ENCODE data around the gene RAP1A.

Gene RAP1A

GRCh38 chr1:111619635-111620440 lies at the start of gene RAP1A:
Gene RAP1A, plus strand, starts transcription at chr1:111619789. Its CDS starts 71,572 bp downstream, at chr1:111691361.
- peaks cover 16 to 33% of the 10 kb centered on the region in 2 donors for H3K4me1 ChIP-seq (ENCODE audit: control insufficient read depth in 1 of 2, insufficient read depth in 2 of 2, low read length in 2 of 2)

DNA sequence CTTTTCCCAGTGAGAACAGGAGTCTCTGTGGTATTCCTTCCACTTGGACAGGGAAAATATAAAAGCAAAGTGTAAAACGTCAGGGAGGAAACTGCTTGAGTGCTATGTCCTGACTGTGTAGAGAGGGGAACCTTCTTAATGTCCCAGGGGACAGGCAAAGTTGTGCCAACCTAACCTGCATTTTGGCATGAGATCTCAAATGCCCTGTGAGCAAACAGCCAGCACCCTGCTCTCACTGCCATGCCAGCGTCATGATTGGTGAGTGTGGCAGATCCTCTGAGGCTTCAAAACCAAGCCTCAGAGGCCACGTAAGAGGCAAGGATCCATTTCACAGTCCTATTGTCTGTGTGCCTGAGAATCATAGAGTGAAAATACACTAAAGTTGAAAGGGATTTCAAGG lies 49.7 kb upstream of the RAP1A start:
- Histone ChIP-seq H3K27me3 (ENCODE audit: low read depth, low read length) (no peaks in the 10 kb centered on the region), H3K9me3 (ENCODE audit: control insufficient read depth in 1 of 2, low read length in 2 of 2) (no peaks in the 10 kb centered on the region), H3K36me3 (ENCODE audit: control insufficient read depth in 1 of 2, insufficient read depth in 2 of 2, low read length in 2 of 2) (no peaks in the 10 kb centered on the region), H3K4me3 (ENCODE audit: low read depth in 1 of 2, low read length in 2 of 2) (no peak overlapping the region), H3K27ac (ENCODE audit: low read length) (no peak overlapping the region), H3K4me1 (ENCODE audit: control insufficient read depth in 1 of 2, insufficient read depth in 2 of 2, low read length in 2 of 2) (peaks cover 0 to 17% of the 10 kb centered on the region in 2 donors)

More at GRCh38 chr1:111619635-111620440, at the start of gene RAP1A:
- Histone ChIP-seq H3K27me3 (ENCODE audit: low read depth, low read length) (no peaks in the 10 kb centered on the region), H3K27ac (ENCODE audit: low read length) (peak within 1 kb of the TSS; percentile 99), H3K4me3 (ENCODE audit: low read depth in 1 of 2, low read length in 2 of 2) (peak within 1 kb of the TSS; percentile 85 to 100), H3K36me3 (ENCODE audit: control insufficient read depth in 1 of 2, insufficient read depth in 2 of 2, low read length in 2 of 2) (peaks cover 0 to 4% of the 10 kb centered on the region in 2 donors), H3K9me3 (ENCODE audit: control insufficient read depth in 1 of 2, low read length in 2 of 2) (no peaks in the 10 kb centered on the region)

DNA sequence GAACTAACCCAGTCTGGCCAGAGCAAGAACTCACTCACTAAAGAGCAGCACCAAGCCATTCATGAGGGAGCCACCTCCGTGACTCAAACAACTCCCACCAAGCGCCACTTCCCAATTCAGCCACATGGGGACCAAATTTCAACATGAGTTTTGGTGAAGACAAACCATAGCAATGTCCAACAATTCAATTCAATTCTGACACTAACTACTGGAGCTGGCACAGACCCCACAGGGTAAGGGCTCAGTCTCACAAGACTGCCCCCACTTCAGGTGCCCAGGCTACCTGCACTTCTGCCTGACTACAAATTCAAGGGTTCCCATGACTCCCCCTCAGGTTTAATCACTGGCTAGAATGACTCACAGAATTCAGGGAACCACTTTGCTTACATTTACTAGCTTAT lies 48.8 kb upstream of the RAP1A start:
- Histone ChIP-seq H3K27me3 (ENCODE audit: low read depth, low read length) (no peaks in the 10 kb centered on the region), H3K4me1 (ENCODE audit: control insufficient read depth in 1 of 2, insufficient read depth in 2 of 2, low read length in 2 of 2) (peaks cover 0 to 17% of the 10 kb centered on the region in 2 donors), H3K9me3 (ENCODE audit: control insufficient read depth in 1 of 2, low read length in 2 of 2) (no peaks in the 10 kb centered on the region), H3K36me3 (ENCODE audit: control insufficient read depth in 1 of 2, insufficient read depth in 2 of 2, low read length in 2 of 2) (no peaks in the 10 kb centered on the region), H3K27ac (ENCODE audit: low read length) (no peak overlapping the region), H3K4me3 (ENCODE audit: low read depth in 1 of 2, low read length in 2 of 2) (no peak overlapping the region)

DNA sequence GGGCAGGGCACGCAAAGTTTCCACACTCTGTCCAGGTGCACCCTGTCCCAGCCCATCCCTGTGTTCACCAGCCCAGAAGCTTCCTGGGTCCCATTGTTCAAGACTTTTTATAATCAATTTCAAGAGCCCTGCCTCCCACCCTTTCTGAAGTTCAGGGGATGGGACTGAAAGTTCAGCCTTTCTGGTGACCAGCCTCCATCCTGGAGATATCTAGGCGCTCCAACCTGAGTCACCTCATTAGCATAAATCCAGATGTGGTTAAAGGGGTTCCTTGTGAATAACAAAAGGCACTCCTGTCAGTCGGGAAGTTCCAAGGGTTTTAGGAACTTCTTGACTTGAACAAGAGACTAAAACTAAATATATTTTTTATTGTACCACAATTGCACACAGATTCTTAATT lies 48.4 kb upstream of the RAP1A start:
- no peaks in the 10 kb centered on the region for H3K27me3 ChIP-seq (ENCODE audit: low read depth, low read length)

GRCh38 chr1:111571987-111572386 lies 47.6 kb upstream of the RAP1A start:
- Histone ChIP-seq H3K36me3 (ENCODE audit: control insufficient read depth in 1 of 2, insufficient read depth in 2 of 2, low read length in 2 of 2) (no peaks in the 10 kb centered on the region), H3K9me3 (ENCODE audit: control insufficient read depth in 1 of 2, low read length in 2 of 2) (no peaks in the 10 kb centered on the region), H3K4me3 (ENCODE audit: low read depth in 1 of 2, low read length in 2 of 2) (no peak overlapping the region), H3K27me3 (ENCODE audit: low read depth, low read length) (no peaks in the 10 kb centered on the region), H3K4me1 (ENCODE audit: control insufficient read depth in 1 of 2, insufficient read depth in 2 of 2, low read length in 2 of 2) (peaks cover 0 to 17% of the 10 kb centered on the region in 2 donors), H3K27ac (ENCODE audit: low read length) (no peak overlapping the region)

More for the DNA sequence above, 48.4 kb upstream of the RAP1A start:
- Histone ChIP-seq H3K36me3 (ENCODE audit: control insufficient read depth in 1 of 2, insufficient read depth in 2 of 2, low read length in 2 of 2) (no peaks in the 10 kb centered on the region), H3K4me3 (ENCODE audit: low read depth in 1 of 2, low read length in 2 of 2) (no peak overlapping the region), H3K9me3 (ENCODE audit: control insufficient read depth in 1 of 2, low read length in 2 of 2) (no peaks in the 10 kb centered on the region), H3K4me1 (ENCODE audit: control insufficient read depth in 1 of 2, insufficient read depth in 2 of 2, low read length in 2 of 2) (peaks cover 0 to 17% of the 10 kb centered on the region in 2 donors), H3K27ac (ENCODE audit: low read length) (no peak overlapping the region)

- H3K36me3 ChIP-seq (ENCODE audit: control insufficient read depth in 1 of 2, insufficient read depth in 2 of 2, low read length in 2 of 2), result no peaks in the 10 kb centered on the region
- H3K27me3 ChIP-seq (ENCODE audit: low read depth, low read length), result no peaks in the 10 kb centered on the region
- no peaks in the 10 kb centered on the region for H3K9me3 ChIP-seq (ENCODE audit: control insufficient read depth in 1 of 2, low read length in 2 of 2)
- peaks cover 4 to 20% of the 10 kb centered on the region in 2 donors for H3K4me1 ChIP-seq (ENCODE audit: control insufficient read depth in 1 of 2, insufficient read depth in 2 of 2, low read length in 2 of 2)
- H3K4me3 ChIP-seq (ENCODE audit: low read depth in 1 of 2, low read length in 2 of 2), result no peak overlapping the region
- H3K27ac ChIP-seq (ENCODE audit: low read length), result no peak overlapping the region
These were observed 43.0 kb upstream of the RAP1A start for GRCh38 chr1:111576547-111576946.

- Histone ChIP-seq H3K27me3 (ENCODE audit: low read depth, low read length) (no peaks in the 10 kb centered on the region), H3K9me3 (ENCODE audit: control insufficient read depth in 1 of 2, low read length in 2 of 2) (no peaks in the 10 kb centered on the region)
These were observed 41.8 kb upstream of the RAP1A start for GRCh38 chr1:111577814-111578213.

DNA sequence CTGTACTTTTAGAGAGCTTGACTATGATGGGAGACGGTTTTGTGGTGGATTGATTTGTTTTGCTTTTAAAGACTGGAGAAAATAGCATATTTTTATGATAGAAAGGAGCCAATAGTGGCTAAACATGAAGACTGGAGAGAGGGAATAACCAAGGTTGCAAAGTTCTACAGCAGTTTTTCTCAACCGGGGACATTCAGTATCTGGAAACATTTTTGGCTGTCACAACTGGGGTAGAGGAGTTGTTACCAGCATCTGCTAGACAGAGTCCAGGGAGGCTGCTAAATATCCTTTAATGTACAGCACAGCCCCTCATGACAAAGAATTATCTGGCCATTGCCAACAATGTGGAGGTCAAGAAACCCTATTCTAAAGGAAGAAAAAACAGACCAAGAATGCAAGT lies 38.4 kb upstream of the RAP1A start:
- Histone ChIP-seq H3K4me1 (ENCODE audit: control insufficient read depth in 1 of 2, insufficient read depth in 2 of 2, low read length in 2 of 2) (peaks cover 4 to 21% of the 10 kb centered on the region in 2 donors), H3K9me3 (ENCODE audit: control insufficient read depth in 1 of 2, low read length in 2 of 2) (no peaks in the 10 kb centered on the region), H3K27me3 (ENCODE audit: low read depth, low read length) (no peaks in the 10 kb centered on the region), H3K36me3 (ENCODE audit: control insufficient read depth in 1 of 2, insufficient read depth in 2 of 2, low read length in 2 of 2) (no peaks in the 10 kb centered on the region), H3K4me3 (ENCODE audit: low read depth in 1 of 2, low read length in 2 of 2) (no peak overlapping the region), H3K27ac (ENCODE audit: low read length) (no peak overlapping the region)

More at GRCh38 chr1:111577814-111578213, 41.8 kb upstream of the RAP1A start:
- H3K4me1 ChIP-seq (ENCODE audit: control insufficient read depth in 1 of 2, insufficient read depth in 2 of 2, low read length in 2 of 2), result peaks cover 4 to 17% of the 10 kb centered on the region in 2 donors
- H3K36me3 ChIP-seq (ENCODE audit: control insufficient read depth in 1 of 2, insufficient read depth in 2 of 2, low read length in 2 of 2), result no peaks in the 10 kb centered on the region
- no peak overlapping the region for H3K4me3 ChIP-seq (ENCODE audit: low read depth in 1 of 2, low read length in 2 of 2)
- H3K27ac ChIP-seq (ENCODE audit: low read length), result no peak overlapping the region

GRCh38 chr1:111582016-111582415 lies 37.6 kb upstream of the RAP1A start:
- no peaks in the 10 kb centered on the region for H3K9me3 ChIP-seq (ENCODE audit: control insufficient read depth in 1 of 2, low read length in 2 of 2)
- H3K27me3 ChIP-seq (ENCODE audit: low read depth, low read length), result no peaks in the 10 kb centered on the region
- H3K36me3 ChIP-seq (ENCODE audit: control insufficient read depth in 1 of 2, insufficient read depth in 2 of 2, low read length in 2 of 2), result no peaks in the 10 kb centered on the region
- H3K4me3 ChIP-seq (ENCODE audit: low read depth in 1 of 2, low read length in 2 of 2), result no peak overlapping the region
- H3K4me1 ChIP-seq (ENCODE audit: control insufficient read depth in 1 of 2, insufficient read depth in 2 of 2, low read length in 2 of 2), result peaks cover 4 to 21% of the 10 kb centered on the region in 2 donors
- H3K27ac ChIP-seq (ENCODE audit: low read length), result no peak overlapping the region

GRCh38 chr1:111582644-111583618 lies 36.7 kb upstream of the RAP1A start:
- Histone ChIP-seq H3K36me3 (ENCODE audit: control insufficient read depth in 1 of 2, insufficient read depth in 2 of 2, low read length in 2 of 2) (no peaks in the 10 kb centered on the region), H3K27ac (ENCODE audit: low read length) (no peak overlapping the region), H3K4me1 (ENCODE audit: control insufficient read depth in 1 of 2, insufficient read depth in 2 of 2, low read length in 2 of 2) (peaks cover 1 to 21% of the 10 kb centered on the region in 2 donors), H3K27me3 (ENCODE audit: low read depth, low read length) (no peaks in the 10 kb centered on the region), H3K9me3 (ENCODE audit: control insufficient read depth in 1 of 2, low read length in 2 of 2) (no peaks in the 10 kb centered on the region), H3K4me3 (ENCODE audit: low read depth in 1 of 2, low read length in 2 of 2) (no peak overlapping the region)

GRCh38 chr1:111585447-111586086 lies 34.0 kb upstream of the RAP1A start:
- Histone ChIP-seq H3K4me1 (ENCODE audit: control insufficient read depth in 1 of 2, insufficient read depth in 2 of 2, low read length in 2 of 2) (peaks cover 0 to 21% of the 10 kb centered on the region in 2 donors), H3K36me3 (ENCODE audit: control insufficient read depth in 1 of 2, insufficient read depth in 2 of 2, low read length in 2 of 2) (no peaks in the 10 kb centered on the region), H3K9me3 (ENCODE audit: control insufficient read depth in 1 of 2, low read length in 2 of 2) (no peaks in the 10 kb centered on the region), H3K27ac (ENCODE audit: low read length) (no peak overlapping the region), H3K4me3 (ENCODE audit: low read depth in 1 of 2, low read length in 2 of 2) (no peak overlapping the region), H3K27me3 (ENCODE audit: low read depth, low read length) (no peaks in the 10 kb centered on the region)
